DMS79 (cell line): ENCODE results near the gene PARD3.
"Not testable (repeated sequence)": the region's sequence is repeated elsewhere in the genome, so short reads cannot be mapped to it uniquely, and the experiment has no call there.

Experiments
- DNase-seq: peaks from one replicate; lab custom pipeline; 2025; lab: John Stamatoyannopoulos, UW

The PARD3 gene

DNA sequence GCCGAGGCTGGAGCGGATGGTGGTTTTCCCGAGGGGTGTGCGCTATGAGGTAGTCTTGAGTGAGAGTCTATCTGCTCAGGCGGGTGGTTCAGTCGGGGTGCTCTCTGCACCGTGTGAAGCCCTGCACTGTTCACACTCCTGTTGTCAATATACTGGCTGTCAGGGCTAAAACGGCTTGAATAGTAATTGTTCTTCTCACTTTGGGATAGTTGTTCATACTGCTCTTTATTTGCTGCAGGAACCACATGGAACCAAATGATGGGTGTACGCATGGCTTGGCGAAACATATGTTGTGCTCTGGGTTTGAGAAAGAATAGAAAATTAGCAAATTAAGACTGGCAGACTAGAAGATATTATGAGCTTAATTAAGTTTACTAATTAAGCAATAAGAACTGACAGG lies 432.5 kb downstream of the PARD3 start:
- DNase-seq, result no peak

DNA sequence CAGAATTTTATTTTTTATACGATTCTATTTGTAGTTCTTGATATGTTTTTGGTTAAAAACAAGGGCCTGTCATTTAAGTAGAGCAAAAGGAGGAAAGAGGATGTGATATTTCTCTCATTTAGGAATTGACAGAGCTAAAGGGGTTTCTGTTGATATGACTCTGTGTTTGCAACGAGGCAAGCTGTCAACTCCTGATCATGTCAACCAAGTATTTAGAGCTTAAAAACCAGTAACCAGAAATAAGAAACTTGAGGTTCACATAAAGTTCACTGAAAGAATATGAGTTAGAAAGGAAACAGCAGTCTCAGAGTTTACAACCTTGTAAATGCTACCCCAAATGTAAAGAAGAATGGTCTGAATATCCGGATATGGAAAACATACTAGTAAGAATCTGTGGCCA lies 434.2 kb downstream of the PARD3 start:
- no peak for DNase-seq

DNA sequence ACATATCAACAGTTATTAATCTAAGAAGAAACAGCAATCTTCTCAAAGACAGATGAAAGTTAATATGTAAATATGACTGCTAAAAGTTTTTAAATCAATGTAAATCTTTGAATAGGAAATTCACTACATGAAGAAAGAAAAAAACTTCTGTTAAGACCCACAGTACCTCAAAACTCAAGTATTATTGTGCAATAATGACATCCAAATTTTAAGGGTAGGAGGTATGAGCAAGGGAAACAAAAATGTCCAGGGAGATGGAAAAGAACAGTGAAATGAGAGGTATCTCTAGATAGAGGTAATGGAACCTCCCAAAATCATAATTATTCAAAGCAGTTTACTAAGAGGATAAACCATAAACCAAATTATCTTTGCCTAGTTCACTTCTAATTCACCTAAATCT lies 436.8 kb downstream of the PARD3 start:
- DNase-seq, result no peak

DNA sequence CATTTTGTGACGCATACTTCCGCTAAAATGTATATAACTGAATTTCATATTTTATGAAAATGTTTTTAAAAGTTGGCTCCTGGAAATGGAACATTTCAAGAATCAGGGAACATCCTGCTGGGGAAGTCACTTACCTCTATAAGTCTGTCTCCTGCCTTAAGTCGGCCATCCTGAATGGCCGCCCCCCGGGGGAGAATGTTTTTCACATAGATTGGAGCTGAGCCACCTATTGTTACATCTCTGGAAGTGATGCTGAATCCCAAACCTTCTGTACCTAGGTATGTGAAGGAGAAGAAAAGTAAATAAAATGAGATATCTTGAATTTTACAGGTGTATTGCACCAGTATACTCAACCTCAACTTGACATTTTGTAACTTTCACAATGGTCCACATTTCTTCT lies 437.3 kb downstream of the PARD3 start:
- DNase-seq, result no peak

DNA sequence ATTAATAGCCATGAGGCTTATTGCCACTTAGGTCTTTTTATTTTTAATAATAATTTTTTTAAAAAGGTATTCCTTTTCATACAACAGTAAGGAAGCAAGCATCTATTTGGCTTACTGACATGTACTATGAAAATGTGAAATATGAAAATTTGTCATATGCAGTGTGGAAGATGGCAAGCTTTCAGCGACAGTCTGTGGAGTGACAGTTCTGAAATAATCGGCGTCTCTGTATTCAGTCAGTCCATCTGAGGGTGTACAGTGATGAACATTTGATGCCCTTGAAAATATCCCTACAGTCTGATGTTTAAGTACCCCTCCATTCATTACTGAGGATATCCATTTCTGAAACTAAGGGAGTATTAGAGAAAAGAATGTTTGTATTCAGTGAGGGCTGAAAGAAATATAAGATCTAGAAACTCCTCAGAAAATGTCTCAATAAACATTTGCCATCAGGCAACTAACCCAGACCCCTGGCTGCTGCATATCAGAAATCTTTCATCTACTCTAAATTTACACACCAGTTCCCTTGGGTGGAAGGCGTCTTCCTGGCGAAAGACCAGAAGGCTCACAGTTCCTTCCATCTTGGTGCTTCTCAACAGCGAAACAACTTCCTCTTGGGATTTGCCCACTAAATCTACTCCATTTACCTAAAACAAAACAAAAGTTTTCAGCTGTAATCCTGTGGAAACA lies 440.6 kb downstream of the PARD3 start:
- DNase-seq, result no peak

DNA sequence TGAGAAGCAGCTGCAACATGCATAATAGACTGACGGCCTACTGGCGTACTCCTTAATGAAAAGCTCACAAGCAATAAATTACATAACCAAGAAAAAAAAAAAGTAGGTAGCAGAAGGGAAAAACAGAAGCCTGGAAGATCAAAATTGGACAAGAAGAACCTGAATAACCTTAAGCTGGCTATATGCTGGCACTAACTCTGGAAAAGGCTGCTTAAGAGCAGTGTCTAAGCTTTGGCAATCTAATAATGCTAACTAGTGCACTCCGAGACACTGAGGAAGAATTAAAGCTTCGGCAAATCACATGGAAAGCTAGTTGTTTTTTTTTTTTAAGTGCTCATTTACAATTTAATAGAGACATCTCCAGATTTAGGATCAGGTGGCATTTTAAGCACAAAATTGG lies 441.9 kb downstream of the PARD3 start:
- DNase-seq, result no peak

DNA sequence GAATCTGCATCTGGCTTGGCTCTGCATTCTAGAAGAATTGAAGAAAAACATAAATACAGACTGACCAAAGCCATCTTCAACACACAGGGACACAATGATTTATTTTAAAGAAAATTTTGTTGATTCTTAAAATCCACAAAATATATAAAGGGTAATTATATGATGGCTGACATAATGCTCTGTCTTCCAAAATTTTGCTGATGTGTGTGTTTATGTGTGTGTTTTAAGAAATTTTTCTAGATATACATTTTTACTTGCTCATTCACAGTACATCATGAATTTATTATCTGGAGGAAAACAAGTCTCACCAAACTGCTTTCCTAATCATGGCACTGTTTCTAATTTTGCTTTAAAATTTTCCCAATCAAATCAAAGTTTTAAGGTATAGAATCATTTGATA lies 442.6 kb downstream of the PARD3 start:
- DNase-seq, result no peak

DNA sequence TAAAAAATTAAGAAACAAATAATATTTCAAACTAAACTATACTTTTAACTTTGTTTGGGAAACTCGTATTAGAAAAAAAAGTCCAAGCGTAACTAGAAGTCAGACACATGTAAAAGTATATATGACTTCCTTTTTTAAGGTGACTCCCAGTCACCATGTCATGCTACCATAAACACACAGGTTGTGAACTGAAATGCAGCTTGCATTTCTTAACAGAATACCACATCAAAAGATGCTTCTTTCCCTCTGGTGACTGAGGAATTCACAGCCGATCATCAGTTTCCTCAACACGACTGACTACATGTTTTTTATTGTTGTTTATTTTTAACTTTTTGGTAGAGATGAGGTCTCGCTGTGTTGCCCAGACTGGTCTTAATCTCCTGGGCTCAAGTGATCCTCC lies 445.0 kb downstream of the PARD3 start:
- DNase-seq, result no peak

DNA sequence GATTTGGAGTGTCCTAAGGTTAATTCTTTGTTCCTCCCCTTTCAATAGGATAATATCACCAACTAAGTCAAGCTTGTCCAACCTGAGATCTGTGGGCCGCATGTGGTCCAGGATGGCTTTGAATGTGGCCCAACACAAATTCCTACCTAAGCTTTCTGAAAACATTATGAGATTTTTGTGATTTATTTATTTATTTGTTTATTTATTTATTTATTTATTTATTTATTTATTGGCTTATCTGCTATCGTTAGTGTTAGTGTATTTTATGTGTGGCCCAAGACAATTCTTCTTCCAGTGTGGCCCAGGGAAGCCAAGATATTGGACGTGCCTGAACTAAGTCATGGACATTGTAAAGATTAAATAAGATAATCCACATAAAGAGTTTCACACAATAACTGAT lies 446.0 kb downstream of the PARD3 start:
- no peak for DNase-seq

DNA sequence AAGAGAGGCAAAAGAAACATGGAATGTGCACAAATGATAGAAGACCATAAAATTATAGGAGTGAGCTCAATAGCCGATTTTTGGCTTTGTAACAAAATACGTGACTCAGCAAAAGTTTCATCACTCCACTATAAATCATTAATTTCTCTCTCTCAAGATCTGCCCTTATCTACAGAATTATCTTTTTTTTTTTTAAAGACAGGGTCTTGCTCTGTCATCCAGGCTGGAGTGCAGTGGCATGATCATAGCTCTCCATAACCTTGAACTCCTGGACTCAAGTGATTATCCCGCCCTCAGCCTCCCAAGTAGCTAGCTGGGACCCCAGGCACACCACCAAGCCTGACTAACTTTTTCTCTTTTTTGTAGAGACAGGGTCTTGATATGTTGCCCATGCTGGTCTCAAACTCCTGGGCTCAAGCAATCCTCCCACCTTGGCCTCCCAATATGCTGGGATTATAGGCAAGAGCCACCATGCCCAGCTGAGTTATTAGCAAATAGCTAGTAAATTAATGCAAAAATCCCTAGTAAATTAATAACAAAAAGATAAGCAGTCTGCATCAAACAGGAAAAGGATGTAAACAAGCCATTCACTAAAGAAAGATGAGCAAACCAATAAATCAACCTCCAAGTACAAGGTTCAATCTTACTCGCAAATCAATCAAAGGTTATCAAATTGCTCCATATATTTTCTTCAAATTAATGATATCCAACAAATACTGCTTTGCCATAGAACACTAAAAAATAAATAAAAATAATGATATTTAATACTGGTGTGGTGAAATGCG lies 450.7 kb downstream of the PARD3 start:
- DNase-seq, result no peak

DNA sequence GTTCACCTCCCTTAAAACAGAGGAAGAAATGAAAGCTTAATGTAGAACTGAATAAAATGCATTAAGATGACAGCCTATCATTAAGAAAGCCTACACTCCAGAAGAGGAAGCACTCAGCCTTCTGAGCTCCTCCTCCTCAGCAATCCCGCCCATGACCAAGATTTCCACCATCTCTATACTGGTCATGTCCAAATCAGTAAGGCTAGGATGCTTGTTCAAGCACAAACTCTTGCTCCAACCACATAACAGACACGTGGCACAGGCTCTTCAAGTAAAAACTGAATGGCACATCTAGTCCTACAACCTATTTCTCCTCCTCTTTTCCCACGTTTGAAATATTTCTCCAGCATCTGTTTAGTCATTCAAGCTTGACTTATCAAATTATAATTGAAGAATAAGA lies 454.1 kb downstream of the PARD3 start:
- DNase-seq, result no peak

DNA sequence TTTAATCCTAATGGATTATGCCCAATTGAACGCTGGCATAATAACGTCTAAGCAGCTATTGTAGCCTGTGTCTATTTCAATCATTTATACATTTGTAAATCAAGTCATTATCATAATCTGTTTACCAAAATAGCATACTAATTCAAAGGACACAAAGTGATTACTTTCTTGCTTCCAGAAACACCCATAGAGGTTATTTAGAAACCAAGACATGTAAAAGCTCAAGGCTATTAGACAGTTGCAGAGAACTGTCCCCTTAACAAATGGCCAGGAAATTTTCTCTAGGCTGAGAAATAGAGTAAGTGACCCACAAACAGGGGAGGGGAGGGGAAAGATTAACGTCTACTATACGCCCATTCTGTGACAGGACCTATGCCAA lies 455.7 kb downstream of the PARD3 start:
- DNase-seq, result no peak

DNA sequence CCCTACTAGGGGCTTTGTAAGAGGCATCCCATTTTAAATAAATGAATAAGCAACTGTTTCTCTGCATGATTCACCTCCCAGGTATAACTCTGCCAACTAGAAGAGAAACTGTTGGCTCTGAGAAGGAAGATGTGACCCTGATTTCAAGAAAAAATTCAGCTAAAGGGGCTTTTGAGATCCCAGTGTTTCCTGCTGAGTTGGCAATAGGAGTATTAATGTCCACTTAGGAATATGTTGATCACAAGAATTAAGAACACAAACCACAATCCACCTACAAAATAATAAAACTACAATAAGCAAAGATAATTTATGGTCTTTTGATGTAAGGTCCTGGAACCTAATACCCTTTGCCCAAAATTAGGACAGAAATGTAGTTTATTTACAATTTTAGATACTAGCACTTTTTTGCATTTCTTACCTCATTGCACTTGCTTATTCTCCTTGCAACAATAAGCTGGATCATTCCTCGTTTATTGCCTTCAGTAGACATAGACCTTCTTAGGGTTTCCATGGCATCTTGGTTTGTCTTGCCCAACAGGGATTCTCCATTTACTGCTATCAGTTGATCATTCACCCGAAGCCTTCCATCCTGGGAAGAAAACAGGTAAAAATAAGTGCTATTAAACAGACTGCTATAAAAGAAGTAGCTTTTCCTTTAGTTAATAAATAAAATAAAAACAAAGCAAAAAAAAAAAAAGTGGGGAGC lies 456.2 kb downstream of the PARD3 start:
- no peak for DNase-seq

DNA sequence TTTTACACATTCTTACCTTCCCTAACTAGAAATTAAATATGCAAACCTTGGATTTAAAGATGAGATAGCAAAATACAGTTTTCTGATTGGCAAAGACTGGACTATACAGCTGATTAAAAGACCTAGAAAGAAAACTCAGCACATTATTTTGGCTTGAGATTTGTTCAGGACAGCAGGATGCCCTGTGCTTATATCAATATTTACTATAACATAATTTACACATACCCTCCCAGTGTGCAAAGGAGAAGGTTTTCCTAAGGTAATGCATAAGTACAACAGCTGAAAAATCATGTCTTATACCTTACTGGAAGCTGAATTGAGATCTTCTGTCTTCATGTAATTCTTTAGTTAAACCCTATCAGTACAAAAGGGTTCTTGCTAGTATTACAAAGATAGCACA lies 458.6 kb downstream of the PARD3 start:
- DNase-seq, result no peak

DNA sequence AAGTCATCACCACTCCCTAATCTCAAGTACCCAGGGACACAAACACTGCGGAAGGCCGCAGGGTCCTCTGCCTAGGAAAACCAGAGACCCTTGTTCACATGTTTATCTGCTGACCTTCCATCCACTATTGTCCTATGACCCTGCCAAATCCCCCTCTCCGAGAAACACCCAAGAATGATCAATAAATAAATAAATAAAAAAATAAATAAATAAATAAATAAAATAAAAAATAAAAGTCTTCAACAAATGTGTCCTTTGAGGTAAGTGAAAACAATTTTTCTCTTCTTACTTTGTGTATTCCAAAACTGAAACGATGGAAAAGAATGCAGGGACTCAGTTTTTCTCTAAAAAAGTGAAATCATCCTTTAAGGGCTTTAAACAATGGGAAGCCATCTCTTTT lies 461.6 kb downstream of the PARD3 start:
- not testable (repeated sequence) for DNase-seq

DNA sequence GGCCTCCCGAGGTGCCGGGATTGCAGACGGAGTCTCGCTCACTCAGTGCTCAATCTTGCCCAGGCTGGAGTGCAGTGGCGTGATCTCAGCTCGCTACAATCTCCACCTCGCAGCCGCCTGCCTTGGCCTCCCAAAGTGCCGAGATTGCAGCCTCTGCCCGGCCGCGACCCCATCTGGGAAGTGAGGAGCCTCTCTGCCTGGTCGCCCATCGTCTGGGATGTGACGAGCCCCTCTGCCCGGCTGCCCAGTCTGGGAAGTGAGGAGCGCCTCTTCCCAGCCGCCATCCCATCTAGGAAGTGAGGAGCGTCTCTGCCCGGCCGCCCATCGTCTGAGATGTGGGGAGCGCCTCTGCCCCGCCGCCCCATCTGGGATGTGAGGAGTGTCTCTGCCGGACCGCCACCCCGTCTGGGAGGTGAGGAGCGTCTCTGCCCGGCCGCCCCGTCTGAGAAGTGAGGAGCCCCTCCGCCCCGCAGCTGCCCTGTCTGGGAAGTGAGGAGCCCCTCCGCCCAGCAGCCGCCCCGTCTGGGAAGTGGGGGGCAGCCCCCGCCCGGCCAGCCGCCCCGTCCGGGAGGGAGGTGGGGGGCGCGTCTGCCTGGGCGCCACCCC lies 462.4 kb downstream of the PARD3 start:
- DNase-seq, result not testable (repeated sequence)

DNA sequence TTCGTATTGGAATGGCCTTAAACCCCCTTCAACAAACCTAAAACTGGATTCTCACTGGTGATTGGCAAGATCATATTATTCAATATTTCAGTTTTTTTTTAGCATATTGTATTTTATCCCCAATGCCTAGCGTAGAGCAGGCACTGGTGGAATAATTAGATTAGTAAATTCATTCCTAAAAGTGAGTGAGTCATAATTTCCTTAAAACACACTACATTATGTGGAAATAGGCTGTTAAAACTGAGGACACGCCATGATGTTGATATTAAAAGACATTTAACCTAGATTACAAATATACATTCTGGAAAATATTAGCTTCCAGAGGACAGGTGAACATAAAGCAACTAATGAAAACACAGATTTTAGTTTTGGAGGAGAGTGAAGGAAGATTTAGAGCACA lies 463.9 kb downstream of the PARD3 start:
- DNase-seq, result no peak

DNA sequence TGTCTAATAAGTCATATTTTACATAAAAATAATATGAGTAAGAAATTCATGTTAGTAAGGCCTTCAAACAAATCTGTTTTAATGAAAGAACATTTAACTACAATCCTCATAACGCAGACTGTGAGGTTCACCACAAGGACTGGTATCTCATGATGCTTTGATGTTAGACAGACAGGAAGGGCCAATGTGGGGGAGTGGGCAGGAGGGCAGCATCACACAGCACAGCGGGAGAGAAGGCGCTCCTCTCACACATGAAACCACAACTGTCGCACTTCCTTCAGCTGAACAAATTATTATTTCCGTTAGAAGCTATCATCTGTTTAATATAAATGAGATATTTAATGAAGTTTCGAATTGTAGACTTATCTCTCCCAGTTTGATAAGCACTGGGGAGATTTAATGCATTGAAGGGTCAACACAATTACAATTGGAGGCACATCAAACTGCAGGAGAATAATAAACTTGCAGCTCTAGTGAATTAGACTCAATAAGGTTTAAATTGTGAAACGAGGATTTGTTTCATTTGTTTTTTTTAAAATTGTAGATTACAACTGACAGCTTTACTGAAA lies 466.1 kb downstream of the PARD3 start:
- no peak for DNase-seq

DNA sequence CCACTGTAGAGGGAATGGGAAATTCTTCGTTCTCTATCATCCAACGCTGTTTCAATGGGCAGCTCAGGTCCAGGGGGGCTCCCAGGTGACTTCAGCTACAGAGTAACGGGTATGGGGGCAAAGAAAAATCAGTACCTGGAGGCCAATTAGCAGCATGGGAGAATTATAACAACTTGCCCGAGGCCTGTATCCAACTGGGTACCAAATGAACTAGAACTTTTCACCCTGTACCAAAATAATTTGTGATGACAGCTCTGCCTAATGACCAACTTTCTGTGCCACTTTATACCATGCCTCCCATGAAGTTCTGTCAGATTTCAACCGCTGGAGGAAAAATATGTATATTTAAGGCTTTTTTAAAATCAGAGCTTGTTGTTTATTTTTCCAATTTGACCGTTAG lies 467.1 kb downstream of the PARD3 start:
- no peak for DNase-seq

DNA sequence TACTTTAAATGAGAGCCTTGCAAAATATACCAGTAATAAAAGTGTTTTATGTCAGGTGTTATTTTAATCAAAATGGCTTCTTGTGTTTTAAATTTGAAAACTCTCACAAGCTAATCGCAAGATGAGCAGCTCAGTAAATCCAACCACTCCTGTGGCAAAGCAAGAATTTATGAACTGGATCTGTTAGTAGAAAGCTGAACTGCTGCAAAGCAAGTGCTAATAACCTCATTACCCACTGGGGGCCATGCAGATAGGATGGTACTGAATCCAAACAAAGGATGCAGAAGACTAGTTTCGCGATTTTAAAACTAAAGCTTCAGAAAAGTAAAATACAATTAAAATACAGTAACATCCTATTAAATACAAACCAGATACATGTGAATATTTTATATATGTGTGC lies 468.0 kb downstream of the PARD3 start:
- no peak for DNase-seq

DNA sequence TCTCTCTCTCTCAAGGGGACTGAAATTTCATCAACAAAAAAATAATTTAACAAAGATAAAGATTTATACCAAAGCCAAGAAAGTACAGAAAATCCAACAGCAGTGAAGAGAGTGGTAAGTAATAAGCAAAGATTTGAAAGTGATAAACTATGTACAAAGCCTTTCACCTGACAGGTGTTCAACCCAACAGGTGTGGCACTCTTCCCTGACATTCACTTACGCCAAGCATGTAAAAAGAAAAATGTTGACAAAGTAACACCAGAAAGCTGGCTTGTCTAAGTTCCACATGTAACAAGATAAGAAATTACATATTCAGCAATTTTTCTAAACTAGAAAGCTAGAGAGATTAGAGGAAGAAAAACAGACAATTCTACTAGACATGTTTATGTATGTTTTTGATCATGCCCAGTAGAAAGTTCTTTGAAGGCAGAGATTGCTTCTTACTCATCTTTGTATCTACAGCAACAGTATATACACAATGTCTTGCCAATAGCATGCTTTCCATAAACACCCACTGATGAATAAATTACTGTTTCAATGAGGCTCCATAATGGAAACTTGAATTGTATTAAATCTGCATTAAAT lies 468.5 kb downstream of the PARD3 start:
- no peak for DNase-seq

DNA sequence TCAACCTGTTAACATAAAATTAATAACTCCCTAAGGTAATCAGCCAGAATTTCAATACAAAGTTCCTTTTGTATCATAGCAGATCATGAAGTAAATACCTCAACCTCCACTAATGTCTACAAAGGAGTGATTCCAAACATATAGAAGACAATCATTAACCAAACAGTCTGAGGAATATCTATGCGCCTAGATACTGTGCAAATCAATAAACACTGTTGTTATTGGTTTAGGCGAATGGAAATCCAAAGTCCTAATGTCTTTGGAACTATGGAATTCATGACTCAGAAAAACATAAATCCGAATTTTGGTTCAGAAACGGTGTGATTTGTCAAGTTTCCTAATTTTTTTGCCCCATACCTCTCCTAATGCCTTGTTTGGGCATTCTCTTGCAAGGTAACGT lies 469.7 kb downstream of the PARD3 start:
- no peak for DNase-seq
